SIG-M5 (cell line): ENCODE measurements around the gene COA1.
"Not testable (repeated sequence)": the region's sequence is repeated elsewhere in the genome, so short reads cannot be mapped to it uniquely, and the experiment has no call there.

Experiments
- DNase-seq: peaks from one replicate; lab custom pipeline; 2025; lab: John Stamatoyannopoulos, UW

Gene COA1

GRCh38 chr7:43650457-43651052 lies 78.8 kb downstream of the COA1 start:
- DNase-seq = no peak

DNA sequence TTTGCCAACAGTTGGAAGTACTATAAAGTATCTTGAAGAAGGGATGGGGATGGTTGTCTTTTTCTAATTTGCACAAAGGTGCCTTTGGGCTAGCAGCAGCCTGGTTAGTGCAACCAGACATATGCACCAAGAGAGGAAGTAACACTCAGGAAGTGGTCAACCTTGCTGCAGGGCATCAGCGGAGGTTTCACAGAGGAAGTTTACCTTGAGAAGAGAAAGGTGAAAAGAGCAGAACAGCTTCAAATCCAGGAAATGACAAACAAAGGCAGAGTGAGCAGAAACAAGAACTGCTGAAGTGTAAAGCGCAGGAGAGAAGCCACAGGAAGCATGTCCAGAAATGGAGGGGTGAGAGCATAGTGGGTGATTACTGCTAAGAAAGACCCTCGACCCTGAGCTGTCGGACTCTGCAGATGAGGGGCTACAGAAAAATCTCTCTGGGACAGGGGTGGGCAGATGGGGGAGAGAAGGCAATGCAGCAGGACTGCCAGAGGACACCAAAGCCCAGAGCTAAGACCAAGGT lies 79.5 kb downstream of the COA1 start:
- peak; percentile 64 for DNase-seq

DNA sequence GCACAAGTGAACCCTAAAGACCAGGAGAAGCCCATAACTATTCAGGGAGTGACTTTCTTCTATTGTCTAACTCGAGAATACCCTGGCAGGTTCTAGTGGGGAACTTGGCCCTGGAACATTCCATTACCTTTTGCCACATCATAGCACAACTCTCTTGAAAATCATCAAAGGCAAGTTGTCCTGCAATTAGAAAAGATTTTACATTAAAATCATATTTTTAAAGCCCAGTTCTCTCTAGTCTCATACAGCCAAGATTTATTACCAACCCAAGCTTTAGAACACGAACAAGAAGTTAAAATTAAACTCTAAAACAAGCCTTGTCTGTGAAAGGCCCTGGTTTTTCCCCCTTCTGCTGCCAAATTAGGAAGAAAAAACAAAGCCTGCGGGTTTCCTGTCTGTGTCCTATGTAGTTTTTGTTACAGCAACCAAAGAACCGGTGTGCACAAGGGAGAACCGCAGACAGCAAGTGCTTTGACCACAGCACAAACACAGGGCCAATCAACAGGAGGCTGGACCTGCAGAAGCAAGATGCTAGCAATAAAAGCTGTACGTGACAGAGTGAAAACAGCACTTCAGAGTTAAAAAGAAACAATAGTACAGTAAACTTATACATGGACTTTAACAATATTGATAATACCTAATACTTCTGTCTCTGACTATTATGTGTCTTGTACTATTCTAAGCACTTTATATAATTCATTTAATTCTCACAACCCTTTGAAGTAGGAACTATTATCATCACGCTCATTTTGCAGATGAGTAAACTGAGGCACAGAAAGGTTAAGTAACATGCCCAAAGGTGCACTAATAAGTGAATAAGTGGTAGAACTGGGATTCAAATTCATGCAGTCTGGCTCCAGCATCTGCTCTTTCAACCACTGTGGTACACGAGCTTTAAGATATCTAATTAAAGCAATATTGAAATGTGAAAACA lies 80.6 kb downstream of the COA1 start:
- no peak for DNase-seq

- no peak for DNase-seq
Measured at GRCh38 chr7:43647673-43648472, 81.5 kb downstream of the COA1 start.

DNA sequence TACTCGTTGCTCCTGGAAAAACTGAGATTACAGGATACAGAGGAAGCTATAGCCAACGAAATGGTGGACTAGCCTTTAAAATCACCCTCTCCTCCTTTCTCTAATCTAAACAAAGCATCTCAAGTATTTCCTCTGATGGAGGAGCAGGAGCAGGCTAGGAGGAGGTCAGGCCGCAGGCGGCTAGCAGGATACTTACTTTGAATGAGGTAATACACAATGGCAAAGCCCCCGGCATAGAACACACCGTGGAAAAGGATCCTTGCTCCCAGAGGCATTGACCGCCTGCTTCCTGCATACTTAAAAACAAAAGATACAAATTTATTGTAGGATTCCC lies 82.0 kb downstream of the COA1 start:
- no peak for DNase-seq

DNA sequence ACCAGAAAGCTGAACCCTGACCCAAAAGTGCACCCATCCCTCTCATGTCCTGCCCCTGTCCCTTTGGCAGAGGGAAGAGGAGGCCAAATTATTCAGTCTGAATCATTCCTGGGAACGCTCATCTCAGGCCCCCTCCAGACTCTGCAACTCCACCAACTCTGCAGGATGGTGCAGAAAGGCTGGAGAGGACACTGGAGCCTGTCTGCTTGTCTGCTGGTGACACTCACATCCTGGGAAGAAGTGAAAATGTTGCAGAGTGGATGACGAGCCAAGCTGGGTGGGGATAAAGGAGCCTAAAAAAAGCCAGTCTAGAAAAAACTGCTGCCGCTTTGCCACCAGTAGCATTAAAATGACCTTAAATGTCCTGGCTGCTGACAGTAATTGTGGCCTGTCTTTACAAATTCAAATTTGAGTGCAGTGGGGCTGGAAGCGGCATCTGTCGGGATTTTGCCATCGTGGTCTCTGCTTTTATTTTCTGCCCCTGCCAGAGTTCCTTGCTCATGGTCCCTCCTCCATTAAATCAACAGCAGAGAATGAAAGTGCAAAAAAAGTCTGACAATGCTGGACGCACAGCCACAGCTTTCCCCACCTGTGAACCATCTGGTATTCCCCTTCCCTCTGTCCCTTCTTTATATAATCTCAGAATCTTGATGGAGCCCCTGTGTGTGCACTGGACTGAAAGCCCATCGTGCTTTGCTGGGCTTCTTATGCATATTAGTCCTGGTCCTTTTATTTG lies 82.6 kb downstream of the COA1 start:
- no peak for DNase-seq

GRCh38 chr7:43645699-43646226 lies 83.6 kb downstream of the COA1 start:
- DNase-seq = no peak

DNA sequence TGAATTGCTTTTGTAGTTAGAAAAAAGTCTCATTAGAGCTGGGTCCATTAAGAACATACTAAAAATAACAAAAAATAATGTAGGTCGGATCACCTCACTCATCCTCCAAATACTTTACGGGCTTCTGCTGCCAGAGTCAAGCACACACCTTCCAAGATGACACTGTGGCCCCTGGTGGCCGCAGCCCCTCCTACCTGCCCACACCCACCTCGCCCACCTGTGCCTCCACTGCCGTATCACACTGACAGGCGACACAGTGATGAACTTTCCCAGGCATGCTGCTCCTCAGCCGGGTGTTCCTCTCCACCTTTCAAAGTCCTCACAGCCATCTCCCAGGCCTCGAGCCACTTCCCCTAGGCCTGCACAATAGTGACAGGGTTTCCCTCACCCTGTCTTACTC lies 85.5 kb downstream of the COA1 start:
- no peak for DNase-seq

DNA sequence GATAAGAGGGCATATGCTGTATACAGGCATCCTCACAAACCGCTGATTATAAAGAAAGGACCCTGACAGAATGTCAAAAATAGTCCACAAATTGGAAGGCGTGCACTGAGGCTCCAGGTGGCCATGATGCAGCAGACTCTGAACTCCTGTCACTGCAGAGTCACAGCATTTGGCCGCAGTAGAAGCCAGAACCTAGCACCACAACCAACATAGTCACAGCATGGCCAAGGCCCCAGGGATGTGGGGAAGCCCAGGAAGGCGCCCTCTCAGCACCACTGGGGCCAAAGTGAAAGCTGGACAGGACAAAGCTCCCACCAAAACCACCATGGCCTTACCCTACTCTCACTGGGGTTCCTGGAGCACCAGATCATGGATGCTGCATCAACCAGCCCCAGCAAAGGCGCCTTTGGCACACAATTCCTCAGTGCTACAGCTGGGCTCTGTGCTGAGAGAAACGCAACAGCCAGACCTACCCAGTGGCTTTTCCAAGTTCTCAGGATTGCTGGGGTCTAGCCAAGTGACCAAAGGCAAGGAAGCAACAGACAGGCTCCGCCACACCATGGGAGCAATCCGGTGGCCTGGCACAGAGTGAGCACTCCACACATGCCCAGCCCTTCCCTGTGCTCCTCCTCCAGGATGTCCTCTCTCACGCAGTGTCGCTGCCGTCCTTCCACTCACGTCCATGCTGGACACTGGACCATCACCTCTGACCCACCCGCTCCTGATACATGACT lies 86.3 kb downstream of the COA1 start:
- no peak for DNase-seq

GRCh38 chr7:43640679-43641078 lies 88.6 kb downstream of the COA1 start:
- DNase-seq = no peak

DNA sequence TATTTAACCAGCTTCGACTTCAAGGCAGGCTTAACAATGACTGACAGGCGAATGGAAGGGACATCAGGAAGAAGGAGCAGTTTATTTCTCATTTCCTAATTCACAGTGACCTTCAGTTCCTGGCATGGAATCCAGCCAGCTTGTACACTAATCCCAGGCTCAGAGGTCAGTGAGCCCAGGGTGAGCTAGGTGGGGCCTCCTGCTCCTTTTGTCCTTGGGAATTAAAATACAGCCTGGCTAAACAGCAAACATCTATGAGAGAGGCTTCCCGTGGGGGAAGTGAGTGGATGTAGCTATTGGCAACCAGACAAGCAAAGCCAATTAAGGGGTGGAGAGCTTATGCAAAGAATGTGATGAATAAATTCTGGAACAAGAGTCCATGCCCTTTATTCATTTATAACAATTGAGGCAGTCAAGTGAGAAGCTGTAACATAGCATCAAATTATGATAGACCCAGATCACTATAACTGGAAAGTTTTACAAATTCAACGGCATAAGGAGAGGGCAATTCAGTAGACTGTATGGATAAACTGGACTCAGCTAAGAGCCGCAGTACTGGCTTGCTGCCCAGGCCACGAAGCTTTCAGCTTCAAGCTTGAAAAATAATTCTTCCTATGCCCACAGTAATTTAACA lies 89.3 kb downstream of the COA1 start:
- no peak for DNase-seq

DNA sequence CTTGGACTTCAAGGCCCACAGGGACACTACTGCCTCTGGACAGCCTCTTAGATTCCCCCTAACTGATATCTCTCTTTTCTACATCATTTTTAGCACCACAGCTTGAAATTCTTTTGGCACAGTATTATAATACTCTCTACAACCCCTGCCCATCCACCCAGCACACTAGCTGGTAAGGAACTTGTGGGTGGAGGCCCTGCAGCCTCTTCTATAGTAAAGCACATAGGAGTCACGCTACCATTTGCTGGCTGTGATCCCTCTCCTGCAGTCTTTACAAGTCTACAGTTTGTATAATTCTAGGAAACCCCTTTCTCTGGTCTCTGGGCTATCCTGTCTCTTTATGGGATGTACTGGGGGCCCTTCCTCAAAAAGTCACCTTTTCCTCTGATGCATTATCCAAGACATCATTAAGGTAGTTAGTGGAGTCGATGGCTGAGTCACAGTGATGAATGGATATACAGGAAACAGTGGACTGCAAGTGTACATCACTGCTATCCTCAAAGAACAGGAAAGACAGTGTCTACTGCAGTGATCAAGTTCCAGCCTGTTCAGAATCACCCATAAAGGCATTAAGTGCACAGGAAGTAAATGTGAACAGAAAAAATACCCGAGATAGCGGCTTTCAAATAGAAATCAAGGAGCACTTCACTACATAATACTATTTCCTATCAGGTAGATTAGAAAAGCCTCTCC lies 92.1 kb downstream of the COA1 start:
- DNase-seq = no peak

- no peak for DNase-seq
Measured at GRCh38 chr7:43636093-43636492, 93.2 kb downstream of the COA1 start.

DNA sequence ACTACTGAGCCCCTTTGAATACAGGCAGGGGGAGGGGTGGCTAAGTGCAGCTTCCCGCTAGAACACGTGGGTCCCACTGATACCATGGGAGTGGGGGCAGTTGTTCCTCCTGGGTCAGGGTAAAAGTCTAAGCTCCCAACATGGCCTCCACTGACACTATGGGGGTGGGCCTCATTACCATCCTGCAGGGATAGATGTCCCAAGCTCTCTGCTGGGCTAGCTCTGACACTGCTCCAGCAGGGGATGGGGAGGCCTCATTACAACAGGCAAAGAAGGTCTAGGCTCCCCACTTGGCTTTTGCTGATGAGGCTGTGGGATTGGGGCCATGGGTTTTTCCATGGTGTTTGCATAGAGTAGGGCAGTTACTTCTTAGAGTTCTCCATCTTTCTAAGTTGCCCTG lies 94.9 kb downstream of the COA1 start:
- no peak for DNase-seq

DNA sequence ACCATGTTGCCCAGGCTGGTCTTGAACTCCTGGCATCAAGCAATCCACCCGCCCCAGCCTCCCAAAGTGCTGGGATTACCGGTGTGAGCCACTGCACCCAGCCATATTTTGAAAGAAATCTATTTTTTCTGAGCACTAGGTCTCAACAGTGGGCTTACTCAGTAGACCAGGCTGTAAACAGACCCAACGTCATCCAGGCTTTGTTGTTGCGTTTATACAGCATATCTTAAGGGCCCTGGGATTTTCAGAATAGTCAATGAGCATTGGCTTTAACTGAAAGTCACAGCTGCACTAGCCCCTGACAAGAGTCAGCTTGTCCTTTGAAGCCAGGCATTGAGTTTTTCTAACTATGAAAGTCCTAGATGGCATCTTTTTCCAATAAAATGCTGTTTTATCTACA lies 96.6 kb downstream of the COA1 start:
- DNase-seq = no peak

DNA sequence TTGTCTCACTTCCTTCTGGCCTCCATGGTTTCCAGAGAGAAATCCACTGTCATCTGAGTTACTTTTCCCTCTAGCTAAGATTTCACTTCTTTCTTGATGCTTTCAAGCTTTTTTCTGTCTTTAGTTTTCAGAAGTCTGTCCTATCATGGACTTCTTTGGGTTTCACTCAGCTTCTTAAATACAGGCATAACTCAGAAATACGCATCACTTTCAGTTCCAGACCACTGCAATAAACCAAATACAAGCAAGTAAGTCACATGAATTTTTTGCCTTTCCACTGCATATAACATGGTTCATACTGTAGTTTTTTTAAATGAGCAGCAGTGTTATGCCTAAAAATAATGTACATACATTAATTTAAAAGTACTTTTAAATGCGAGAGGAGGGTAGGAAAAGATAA lies 97.8 kb downstream of the COA1 start:
- DNase-seq = no peak

GRCh38 chr7:43630482-43630881 lies 98.8 kb downstream of the COA1 start:
- DNase-seq = no peak

GRCh38 chr7:43629857-43630256 lies 99.5 kb downstream of the COA1 start:
- DNase-seq = no peak

DNA sequence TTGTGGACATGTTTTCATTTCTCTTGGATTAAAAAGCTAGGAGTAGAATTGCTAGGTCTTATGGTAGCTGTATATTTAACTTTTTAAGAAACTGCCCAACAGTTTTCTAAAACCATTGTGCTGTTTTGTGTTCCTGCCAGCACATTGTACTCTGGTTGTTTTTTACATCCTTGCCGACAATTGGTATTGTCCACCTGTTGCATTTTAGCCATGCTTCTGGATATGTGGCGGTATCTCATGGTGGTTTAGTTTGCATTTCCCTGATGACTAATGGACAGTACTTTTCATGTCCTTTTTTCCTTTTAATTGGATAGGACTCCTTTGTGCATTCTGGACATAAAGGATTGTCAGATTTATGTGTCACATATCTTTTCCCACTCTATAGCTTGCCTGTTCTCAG lies 100.9 kb downstream of the COA1 start:
- DNase-seq = no peak

DNA sequence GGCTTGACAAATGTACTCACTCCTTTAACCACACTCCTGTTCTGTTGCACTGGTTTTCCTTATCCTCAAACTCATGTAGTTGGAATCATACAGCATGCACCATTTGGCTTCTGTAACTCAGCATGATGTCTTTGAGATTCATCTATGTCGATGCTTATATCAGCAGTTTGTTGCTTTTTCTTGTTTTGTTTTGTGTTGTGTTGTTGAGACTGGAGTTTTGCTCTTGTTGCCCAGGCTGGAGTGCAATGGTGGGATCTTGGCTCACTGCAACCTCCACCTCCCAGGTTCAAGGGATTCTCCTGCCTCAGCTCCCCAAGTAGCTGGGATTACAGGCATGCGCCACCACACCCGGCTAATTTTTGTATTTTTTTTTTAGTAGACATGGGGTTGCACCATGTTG lies 101.5 kb downstream of the COA1 start:
- DNase-seq = not testable (repeated sequence)
